Caco-2 (cell line): Measurements from ENCODE around the gene CACNA2D4. TPM values are rescaled to one million over a fixed set of nuclear protein-coding genes. Genes with fewer than 3 reads are reported as not detected.

Experiments used
- BruUV-seq: library from RNA; stranded (reverse); fragments of 400-500 nt; replicated peaks from 2 replicates; lab custom pipeline; 2021; lab: Mats Ljungman, UMichigan
- CTCF ChIA-PET: fragments of 300-600 bp; sonication (Branson Sonifier 250); formaldehyde crosslinking; loops from one replicate; lab custom pipeline; 2022; ENCODE audit warnings: antibody characterized with exemption; lab: Charles Lee
- POLR2A ChIA-PET: fragments of 300-600 bp; sonication (Branson Sonifier 250); formaldehyde crosslinking; loops from one replicate; lab custom pipeline; 2022; ENCODE audit warnings: antibody characterized with exemption; lab: Charles Lee
- DNase-seq, 2 experiments: peaks; one replicate each; pipeline versions ENCODE4 v3.0.0 to v3.0.0-alpha.2; 2020 to 2022
- H3K27me3 ChIP-seq: replicated peaks from 2 replicates; pipeline ENCODE4 v1.6.0; 2011; ENCODE audit warnings: low read length; ENCODE audit not compliant: control insufficient read depth, insufficient read depth
- H3K36me3 ChIP-seq: 2 replicates; pipeline ENCODE4 v1.5.1; 2011; ENCODE audit warnings: low read length; ENCODE audit not compliant: control insufficient read depth, insufficient read depth
- H3K4me1 ChIP-seq: fragments of 250-450 bp; sonication (Bioruptor Pico); 2 replicates; pipeline ENCODE4 v1.5.1; 2020; ENCODE audit warnings: mild to moderate bottlenecking
- H3K4me3 ChIP-seq: 2 replicates; pipeline ENCODE4 v1.5.1; 2011; ENCODE audit warnings: low read depth, mild to moderate bottlenecking, control low read depth, low read length
- H3K9me3 ChIP-seq: fragments of 250-450 bp; sonication (Bioruptor Pico); 2 replicates; pipeline ENCODE4 v1.5.1; 2020; ENCODE audit warnings: mild to moderate bottlenecking, moderate library complexity
- H3K27ac Mint-ChIP-seq: one replicate; pipeline ENCODE4 v1.8.0; 2022; ENCODE audit warnings: mixed read lengths; ENCODE audit not compliant: unreplicated experiment
- H3K27me3 Mint-ChIP-seq: one replicate; pipeline ENCODE4 v1.8.0; 2022; ENCODE audit warnings: mixed read lengths; ENCODE audit not compliant: insufficient read depth, unreplicated experiment
- H3K36me3 Mint-ChIP-seq: one replicate; pipeline ENCODE4 v1.8.0; 2022; ENCODE audit warnings: mild to moderate bottlenecking, mixed read lengths; ENCODE audit not compliant: insufficient read depth, unreplicated experiment
- H3K4me1 Mint-ChIP-seq: one replicate; pipeline ENCODE4 v1.8.0; 2022; ENCODE audit warnings: low read depth, mixed read lengths; ENCODE audit not compliant: unreplicated experiment
- H3K4me3 Mint-ChIP-seq: one replicate; pipeline ENCODE4 v1.8.0; 2022; ENCODE audit warnings: mild to moderate bottlenecking, moderate library complexity, mixed read lengths; ENCODE audit not compliant: unreplicated experiment
- H3K9me3 Mint-ChIP-seq: one replicate; pipeline ENCODE4 v1.8.0; 2022; ENCODE audit warnings: mixed read lengths; ENCODE audit not compliant: unreplicated experiment
- CTCF ChIP-seq, 2 experiments: fragments of 200-600 bp in 1 of 2; IDR thresholded peaks; 1 replicate in 1 of 2; 2 replicates in 1 of 2; pipeline versions ENCODE4 v1.5.1 to v1.8.0; 2011 to 2022; ENCODE audit warnings: antibody characterized with exemption in 1 of 2, control low read depth in 1 of 2, inconsistent platforms in 1 of 2, low read depth in 1 of 2, low read length in 1 of 2, mild to moderate bottlenecking in 1 of 2, moderate library complexity in 1 of 2; ENCODE audit not compliant: insufficient read depth in 1 of 2, severe bottlenecking in 1 of 2, unreplicated experiment in 1 of 2
- intact Hi-C: fragments of 100-400 bp; cut with micrococcal nuclease; formaldehyde crosslinking; loops from one replicate; pipeline ENCODE4 v1.10.0; 2022; ENCODE audit not compliant: unreplicated experiment
- total RNA-seq: library from RNA; stranded (reverse); gene quantifications from 2 replicates; pipeline ENCODE4 v1.2.3, GENCODE V29; 2022

Gene CACNA2D4
- total RNA-seq, 1 experiment from 2014 or later, result 2.2 TPM

GRCh38 chr12:1934831-1935230 is 16.4 kb upstream of the CACNA2D4 start:
- CTCF ChIA-PET, result no interaction called here
- BruUV-seq, result no TSS peak
- peaks cover 7% of the 10 kb centered on the region for H3K27me3 Mint-ChIP-seq

GRCh38 chr12:1934068-1934467 is 15.6 kb upstream of the CACNA2D4 start:
- TF ChIP-seq CTCF (IDR thresholded peaks at IDR 0.05; ENCODE audit: insufficient read depth in 1 of 2, low read depth in 1 of 2, low read length in 1 of 2, severe bottlenecking in 1 of 2, unreplicated experiment in 1 of 2), result no peak
- intact Hi-C loops, result no loop called here
- Mint-ChIP-seq H3K9me3 (no peaks in the 10 kb centered on the region), H3K4me3 (no peak overlapping the region), H3K36me3 (no peaks in the 10 kb centered on the region), H3K27me3 (peaks cover 10% of the 10 kb centered on the region), H3K4me1 (no peaks in the 10 kb centered on the region), H3K27ac (no peak overlapping the region)
- ChIA-PET CTCF (interaction anchor here (0.6 kb wide), 1 partner anchor 134 kb away, joined by 3 read pairs; no protein-coding TSS in a partner anchor), POLR2A (no interaction called here)
- no TSS peak for BruUV-seq
- no peak for DNase-seq
- Histone ChIP-seq H3K4me1 (no peaks in the 10 kb centered on the region), H3K27me3 (no peaks in the 10 kb centered on the region), H3K36me3 (no peaks in the 10 kb centered on the region), H3K9me3 (no peaks in the 10 kb centered on the region), H3K4me3 (no peak overlapping the region)

More at GRCh38 chr12:1934831-1935230, 16.4 kb upstream of the CACNA2D4 start:
- Histone ChIP-seq H3K4me3 (no peak overlapping the region), H3K4me1 (no peaks in the 10 kb centered on the region), H3K9me3 (no peaks in the 10 kb centered on the region), H3K27me3 (no peaks in the 10 kb centered on the region), H3K36me3 (no peaks in the 10 kb centered on the region)
- H3K27ac Mint-ChIP-seq, result no peak overlapping the region
- no peaks in the 10 kb centered on the region for H3K36me3 Mint-ChIP-seq
- POLR2A ChIA-PET, result no interaction called here
- no peak for TF ChIP-seq CTCF (IDR thresholded peaks at IDR 0.05; ENCODE audit: insufficient read depth in 1 of 2, low read depth in 1 of 2, low read length in 1 of 2, severe bottlenecking in 1 of 2, unreplicated experiment in 1 of 2)
- no peak for DNase-seq
- intact Hi-C loops, result no loop called here
- H3K4me1 Mint-ChIP-seq, result no peaks in the 10 kb centered on the region
- H3K9me3 Mint-ChIP-seq, result no peaks in the 10 kb centered on the region
- H3K4me3 Mint-ChIP-seq, result no peak overlapping the region

- intact Hi-C loops, result no loop called here
- no peak for DNase-seq
- ChIA-PET CTCF (interaction anchor here (0.6 to 0.7 kb wide), 2 partner anchors 133 to 298 kb away, joined by 3 read pairs; no protein-coding TSS in a partner anchor), POLR2A (no interaction called here)
- no TSS peak for BruUV-seq
- H3K4me3 Mint-ChIP-seq, result no peak overlapping the region
- Histone ChIP-seq H3K27me3 (no peaks in the 10 kb centered on the region), H3K36me3 (no peaks in the 10 kb centered on the region), H3K9me3 (no peaks in the 10 kb centered on the region), H3K4me3 (no peak overlapping the region), H3K4me1 (no peaks in the 10 kb centered on the region)
- H3K4me1 Mint-ChIP-seq, result no peaks in the 10 kb centered on the region
- peaks cover 11% of the 10 kb centered on the region for H3K27me3 Mint-ChIP-seq
- no peak for TF ChIP-seq CTCF (IDR thresholded peaks at IDR 0.05; ENCODE audit: insufficient read depth in 1 of 2, low read depth in 1 of 2, low read length in 1 of 2, severe bottlenecking in 1 of 2, unreplicated experiment in 1 of 2)
- no peak overlapping the region for H3K27ac Mint-ChIP-seq
- H3K9me3 Mint-ChIP-seq, result no peaks in the 10 kb centered on the region
- no peaks in the 10 kb centered on the region for H3K36me3 Mint-ChIP-seq
Measured at GRCh38 chr12:1933342-1934051, 15.0 kb upstream of the CACNA2D4 start.
